Measurements from ENCODE around the gene GPR139. TPM values are rescaled to one million over a fixed set of nuclear protein-coding genes. Genes with fewer than 3 reads are reported as not detected.

The GPR139 gene
- total and polyA plus RNA-seq, 7 donors, result not detected

DNA sequence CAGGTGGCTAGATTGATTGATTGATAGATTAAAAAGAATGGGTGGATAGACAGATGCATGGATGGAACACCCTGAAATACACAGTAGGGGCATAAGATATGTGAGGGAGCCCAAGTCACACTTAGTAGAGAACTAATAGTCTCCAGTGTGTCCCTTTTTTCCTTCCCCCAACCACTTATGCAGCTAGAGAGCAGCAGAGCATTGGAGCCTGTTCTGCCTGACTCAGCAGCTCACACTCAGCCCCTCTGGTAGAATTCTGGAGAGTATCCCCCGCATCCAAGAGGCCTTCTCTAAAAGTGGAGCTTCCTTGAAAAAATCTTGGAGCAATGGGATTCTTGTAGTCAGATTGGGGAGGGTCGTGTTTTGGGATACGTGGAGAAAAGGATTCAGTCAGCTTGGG, 20.5 kb upstream of the GPR139 start:
- H3K36me3 ChIP-seq (ENCODE audit: insufficient read depth in 1 of 2, low read depth in 1 of 2), result no peaks in the 10 kb centered on the region
- H3K27ac ChIP-seq, result no peak overlapping the region
- ATAC-seq, result no peak
- no peaks in the 10 kb centered on the region for H3K4me1 ChIP-seq
- no peaks in the 10 kb centered on the region for H3K27me3 ChIP-seq (ENCODE audit: insufficient read depth in 3 of 3, low read length in 2 of 3)
- TF ChIP-seq CTCF (IDR thresholded peaks at IDR 0.05), result no peak
- intact Hi-C loops (cut with DNase I), result no loop called here
- WGBS, 3 donors, result 33 to 49% (median 46%) methylated on average over 3 of the region's 3 CpGs
- no peaks in the 10 kb centered on the region for H3K9me3 ChIP-seq
- no peak overlapping the region for H3K4me3 ChIP-seq
- DNase-seq, result no peak

DNA sequence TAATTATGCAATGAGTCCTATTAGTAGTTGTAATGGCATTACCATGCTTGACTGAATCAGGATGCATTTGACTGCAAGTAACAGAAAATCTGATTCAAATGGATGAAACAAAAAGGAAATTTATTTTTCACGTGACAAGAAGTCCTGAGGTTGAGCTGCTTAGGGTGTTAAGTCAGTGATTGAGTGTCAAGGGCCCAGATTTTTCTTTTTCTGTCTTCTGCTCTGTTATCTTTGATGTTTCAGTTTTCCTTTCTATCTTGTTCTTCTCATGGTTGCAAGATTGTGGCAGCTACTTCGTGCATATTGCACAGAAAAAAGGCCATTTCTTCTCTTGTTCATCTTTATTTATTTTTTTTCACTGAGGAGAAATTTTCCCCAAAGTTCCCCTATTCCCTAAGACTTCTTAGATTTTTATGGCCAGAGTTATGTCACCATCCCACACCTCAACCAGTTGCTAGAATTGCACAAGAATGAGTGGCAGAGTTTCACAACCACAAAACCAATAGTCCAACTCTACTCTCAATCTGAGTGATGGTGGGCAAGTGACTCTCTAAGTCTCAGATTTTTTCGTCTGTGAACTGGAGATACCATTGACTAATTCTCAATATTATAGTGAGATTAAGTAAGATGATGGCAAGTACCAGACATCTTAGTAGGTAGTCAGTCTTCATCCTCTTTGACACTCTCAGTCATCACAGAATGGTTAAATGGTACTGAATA, 15.7 kb upstream of the GPR139 start:
- ATAC-seq (no peak), DNase-seq (no peak)
- no peak overlapping the region for H3K27ac ChIP-seq
- 49 to 57% (median 52%) methylated on average over 3 of the region's 3 CpGs for WGBS, 3 donors
- no peak for TF ChIP-seq CTCF (IDR thresholded peaks at IDR 0.05)
- H3K4me1 ChIP-seq, result no peaks in the 10 kb centered on the region
- no peaks in the 10 kb centered on the region for H3K36me3 ChIP-seq (ENCODE audit: insufficient read depth in 1 of 2, low read depth in 1 of 2)
- intact Hi-C loops (cut with DNase I), result no loop called here
- H3K27me3 ChIP-seq (ENCODE audit: insufficient read depth in 3 of 3, low read length in 2 of 3), result no peaks in the 10 kb centered on the region
- H3K9me3 ChIP-seq, result no peaks in the 10 kb centered on the region
- H3K4me3 ChIP-seq, result no peak overlapping the region

DNA sequence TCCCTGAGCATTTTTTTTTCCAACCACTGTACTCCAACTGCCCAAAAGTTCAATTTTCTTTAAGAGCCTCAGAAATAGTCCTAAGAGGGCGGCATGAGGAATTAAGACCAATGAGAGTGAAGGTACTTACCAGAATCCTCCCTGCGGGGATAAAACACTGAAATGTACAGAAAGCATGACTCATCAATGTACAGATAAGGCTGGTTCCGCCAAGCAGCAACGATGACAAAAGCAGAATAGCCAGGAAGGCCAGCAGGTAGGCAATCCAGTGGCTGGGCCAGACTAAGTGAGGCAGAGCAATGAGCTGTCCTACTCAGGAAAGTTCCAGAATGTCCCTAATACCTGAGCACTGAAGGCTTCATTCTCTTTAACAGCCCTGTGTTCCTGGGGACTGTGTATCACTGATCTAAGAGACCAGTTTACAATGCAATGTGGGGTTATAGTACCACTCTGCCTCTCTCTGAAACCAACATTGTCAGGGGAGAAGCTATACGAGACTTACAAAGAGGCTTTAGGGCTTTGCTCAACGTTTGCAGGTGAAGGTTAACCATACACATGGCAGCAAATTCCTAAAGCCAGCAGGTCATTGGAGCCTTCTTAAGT, 11.0 kb upstream of the GPR139 start:
- WGBS, 3 donors, result 65 to 72% (median 67%) methylated on average over 6 of the region's 6 CpGs
- Histone ChIP-seq H3K4me1 (no peaks in the 10 kb centered on the region), H3K27me3 (ENCODE audit: insufficient read depth in 3 of 3, low read length in 2 of 3) (no peaks in the 10 kb centered on the region), H3K27ac (no peak overlapping the region), H3K9me3 (no peaks in the 10 kb centered on the region), H3K36me3 (ENCODE audit: insufficient read depth in 1 of 2, low read depth in 1 of 2) (no peaks in the 10 kb centered on the region), H3K4me3 (no peak overlapping the region)
- no peak for TF ChIP-seq CTCF (IDR thresholded peaks at IDR 0.05)
- DNase-seq (no peak), ATAC-seq (no peak)
- intact Hi-C loops (cut with DNase I), result no loop called here

- H3K4me1 ChIP-seq, result no peaks in the 10 kb centered on the region
- H3K27ac ChIP-seq, result no peak overlapping the region
- no peak overlapping the region for H3K4me3 ChIP-seq
- intact Hi-C loops (cut with DNase I), result no loop called here
- H3K27me3 ChIP-seq (ENCODE audit: insufficient read depth in 3 of 3, low read length in 2 of 3), result peaks cover 0 to 3% (median 0%) of the 10 kb centered on the region in 3 donors
- no peak for TF ChIP-seq CTCF (IDR thresholded peaks at IDR 0.05)
- DNase-seq, result no peak
- H3K9me3 ChIP-seq, result no peaks in the 10 kb centered on the region
- no peaks in the 10 kb centered on the region for H3K36me3 ChIP-seq (ENCODE audit: insufficient read depth in 1 of 2, low read depth in 1 of 2)
- ATAC-seq, result no peak
- WGBS, 3 donors, result 78 to 87% (median 84%) methylated on average over 4 of the region's 4 CpGs
Measured at GRCh38 chr16:20079106-20079505, 5.4 kb upstream of the GPR139 start.
